G401.6 (cell line): Measurements from ENCODE around the gene SPATA12.
A peak's percentile ranks its signal among the peaks of the same experiment; 100 is the strongest.

Experiments used
- FAIRE-seq: peaks from 2 replicates; lab custom pipeline; 2012; peaks lifted over from hg19 to GRCh38; lab: Jason Lieb, UNC

Gene SPATA12

GRCh38 chr3:57085211-57085610, 24.7 kb downstream of the SPATA12 start:
- no peak for FAIRE-seq

- no peak for FAIRE-seq
Observed at GRCh38 chr3:57086201-57086600, 25.7 kb downstream of the SPATA12 start.

DNA sequence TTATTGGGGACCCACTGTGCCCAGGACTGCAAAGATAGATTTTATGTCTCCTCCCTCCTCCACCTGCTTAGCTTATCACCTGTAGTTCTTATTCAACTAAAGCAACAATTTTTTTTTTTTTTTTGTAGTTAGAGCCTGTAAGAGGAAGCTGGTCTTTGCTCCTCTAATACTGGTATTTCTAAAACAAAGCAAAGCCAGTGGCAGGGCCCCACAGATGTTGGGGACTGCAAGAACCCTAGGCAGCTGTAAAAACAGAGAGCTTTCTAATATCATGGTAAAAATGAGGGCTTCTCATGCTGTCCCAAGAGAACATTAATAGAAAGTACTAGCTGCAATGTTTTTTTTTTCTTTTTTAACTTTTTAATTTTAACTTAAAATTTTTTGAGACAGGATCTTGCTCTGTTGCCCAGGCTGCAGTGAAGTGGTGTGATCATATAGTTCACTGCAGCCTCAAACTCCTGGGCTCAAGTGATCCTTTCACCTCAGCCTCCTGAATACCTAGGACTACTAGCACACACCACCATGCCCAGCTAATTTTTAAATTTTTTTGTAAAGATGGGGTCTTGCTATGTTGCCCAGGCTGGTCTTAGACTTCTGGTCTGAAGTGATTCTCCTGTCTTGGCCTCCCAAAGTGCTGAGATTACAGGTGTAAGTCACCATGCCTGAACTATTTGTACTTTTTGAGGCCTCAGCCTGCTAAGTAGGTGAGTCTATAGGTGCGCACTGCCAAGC, 27.1 kb downstream of the SPATA12 start:
- no peak for FAIRE-seq

DNA sequence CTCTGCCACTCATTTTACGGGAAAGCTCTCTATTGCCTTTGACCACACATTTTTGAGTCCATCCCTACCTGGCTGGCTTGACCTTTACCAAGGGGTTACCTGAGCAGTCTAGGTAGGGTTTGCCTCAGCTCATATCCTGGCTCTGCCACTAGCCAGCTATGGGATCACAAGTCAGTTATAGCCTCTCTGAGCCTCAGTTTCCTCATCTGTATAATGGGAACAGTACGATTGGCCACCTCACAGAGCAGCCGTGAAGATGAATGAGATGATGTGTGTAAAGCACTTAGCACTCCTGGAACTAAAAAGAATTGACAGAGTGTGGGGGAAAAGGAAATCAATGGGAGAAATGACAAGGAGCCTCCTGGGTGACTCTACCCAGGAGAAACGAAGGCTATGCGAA, 28.0 kb downstream of the SPATA12 start:
- no peak for FAIRE-seq

DNA sequence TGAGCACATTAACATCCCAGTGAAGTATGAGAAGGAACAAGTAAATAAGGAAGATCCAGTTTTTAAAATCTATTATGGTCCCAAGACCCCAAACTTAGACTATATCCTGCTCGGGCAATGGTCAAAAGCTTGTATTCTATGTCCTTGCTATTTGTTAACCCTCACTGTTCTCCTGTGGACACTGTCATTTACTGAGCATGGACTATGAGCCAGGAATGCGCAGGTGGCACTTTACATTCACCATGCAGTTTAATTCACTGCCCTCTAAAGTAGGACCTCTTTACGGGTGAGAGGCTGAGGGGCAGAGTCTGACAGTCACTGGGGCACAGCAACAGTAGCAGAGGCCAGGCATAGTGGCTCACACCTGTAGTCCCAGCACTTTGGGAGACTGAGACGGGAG, 28.6 kb downstream of the SPATA12 start:
- no peak for FAIRE-seq

GRCh38 chr3:57091521-57092273, 31.2 kb downstream of the SPATA12 start:
- FAIRE-seq, result no peak

DNA sequence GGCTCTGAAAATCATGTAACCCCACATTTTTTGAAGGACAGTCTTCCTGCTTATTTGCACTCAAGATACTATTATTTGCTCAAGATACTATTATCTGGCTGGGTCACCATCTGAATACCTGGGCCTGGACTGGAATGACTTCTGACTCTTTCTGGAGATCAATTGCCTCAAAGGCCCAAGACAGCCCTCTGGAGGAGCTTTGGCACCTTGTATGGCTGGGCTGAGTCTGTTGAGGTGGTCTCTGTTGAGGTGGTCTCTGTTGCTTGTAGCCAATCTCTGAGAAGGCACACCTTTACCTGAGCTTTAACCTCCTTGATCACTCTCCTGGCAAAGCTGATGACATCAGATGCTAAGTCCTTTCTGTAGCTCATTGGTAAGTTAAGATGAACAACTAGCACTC, 33.0 kb downstream of the SPATA12 start:
- no peak for FAIRE-seq

GRCh38 chr3:57093971-57094535, 33.6 kb downstream of the SPATA12 start:
- no peak for FAIRE-seq

DNA sequence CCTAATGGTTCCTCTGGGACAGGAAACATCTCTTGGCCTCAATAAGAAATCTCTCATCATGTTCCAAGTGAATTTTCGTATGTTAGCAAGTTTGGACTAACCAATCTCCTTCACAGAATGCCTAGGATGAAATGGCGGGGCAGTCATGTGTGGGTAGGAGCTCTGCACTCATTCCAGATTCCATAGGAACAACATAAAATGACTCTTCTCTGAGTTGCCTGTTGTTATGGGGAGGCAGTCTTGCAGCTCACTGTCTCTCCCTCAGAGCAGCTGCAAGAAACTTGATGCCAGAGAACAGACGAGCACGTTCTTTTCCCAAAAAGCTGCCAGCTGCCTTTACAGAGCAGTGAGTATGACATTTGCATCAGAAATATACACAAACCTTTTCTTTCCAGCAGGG, 34.1 kb downstream of the SPATA12 start:
- FAIRE-seq, result no peak

DNA sequence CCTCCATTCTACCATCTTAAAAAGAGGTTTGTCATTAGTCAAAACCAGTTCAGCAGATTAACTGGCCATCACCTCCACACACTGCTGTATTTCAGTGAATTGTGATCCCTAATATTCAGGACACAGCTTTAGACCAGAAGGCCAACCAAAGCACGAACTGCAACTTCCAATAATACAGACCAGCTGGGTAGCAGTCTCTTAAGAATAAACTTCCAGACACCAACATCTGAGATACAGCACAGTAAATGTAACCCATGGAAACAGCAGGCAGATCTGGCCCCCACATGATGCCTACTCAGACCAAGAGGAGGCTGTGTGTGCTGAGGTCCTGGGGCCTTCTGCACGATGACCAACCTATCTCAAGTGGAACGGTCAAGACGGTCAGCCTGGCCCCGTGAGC, 34.9 kb downstream of the SPATA12 start:
- no peak for FAIRE-seq

DNA sequence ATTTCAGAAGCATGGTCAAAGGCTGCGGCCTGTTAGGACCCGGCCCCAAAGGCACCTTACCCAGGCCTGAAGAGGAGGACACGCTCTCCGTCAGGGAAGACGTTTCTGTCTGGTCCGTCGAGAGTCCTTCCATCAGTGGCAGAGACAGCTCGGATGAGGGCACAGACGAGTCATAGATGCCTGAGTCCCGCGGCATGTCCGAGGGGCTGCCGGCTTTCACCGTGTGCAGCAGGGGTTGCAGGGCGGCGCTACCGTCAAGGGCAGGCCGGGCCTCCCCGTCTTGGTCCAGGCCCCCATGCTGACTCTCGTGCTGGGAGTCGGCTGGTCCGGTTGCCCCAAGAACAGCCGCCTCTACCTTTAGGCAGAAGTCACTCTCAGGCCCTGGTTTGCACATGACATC, 37.1 kb downstream of the SPATA12 start:
- FAIRE-seq, result no peak

GRCh38 chr3:57098418-57099310, 38.2 kb downstream of the SPATA12 start:
- no peak for FAIRE-seq

GRCh38 chr3:57100046-57100695, 39.7 kb downstream of the SPATA12 start:
- peak; percentile 98 for FAIRE-seq

DNA sequence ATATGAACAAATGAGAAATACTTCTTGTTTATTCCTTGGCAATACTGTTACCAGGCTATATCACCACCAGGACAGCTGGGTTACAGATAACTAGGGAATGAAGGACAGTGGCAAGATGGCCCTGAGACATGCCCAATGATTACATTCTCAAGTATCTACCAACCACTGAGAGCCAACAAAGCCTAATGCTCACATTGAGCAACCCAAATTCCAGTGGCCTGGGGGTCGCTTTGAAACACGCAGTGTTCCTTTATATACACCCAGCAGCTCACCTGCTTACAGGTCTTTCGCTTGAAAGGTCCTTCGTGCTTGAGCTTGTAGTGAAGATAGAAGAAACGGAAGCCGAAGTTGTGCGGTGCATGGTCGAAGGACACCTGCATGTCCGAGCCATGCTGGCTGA, 45.1 kb downstream of the SPATA12 start:
- no peak for FAIRE-seq

GRCh38 chr3:57108684-57109083, 48.2 kb downstream of the SPATA12 start:
- no peak for FAIRE-seq

DNA sequence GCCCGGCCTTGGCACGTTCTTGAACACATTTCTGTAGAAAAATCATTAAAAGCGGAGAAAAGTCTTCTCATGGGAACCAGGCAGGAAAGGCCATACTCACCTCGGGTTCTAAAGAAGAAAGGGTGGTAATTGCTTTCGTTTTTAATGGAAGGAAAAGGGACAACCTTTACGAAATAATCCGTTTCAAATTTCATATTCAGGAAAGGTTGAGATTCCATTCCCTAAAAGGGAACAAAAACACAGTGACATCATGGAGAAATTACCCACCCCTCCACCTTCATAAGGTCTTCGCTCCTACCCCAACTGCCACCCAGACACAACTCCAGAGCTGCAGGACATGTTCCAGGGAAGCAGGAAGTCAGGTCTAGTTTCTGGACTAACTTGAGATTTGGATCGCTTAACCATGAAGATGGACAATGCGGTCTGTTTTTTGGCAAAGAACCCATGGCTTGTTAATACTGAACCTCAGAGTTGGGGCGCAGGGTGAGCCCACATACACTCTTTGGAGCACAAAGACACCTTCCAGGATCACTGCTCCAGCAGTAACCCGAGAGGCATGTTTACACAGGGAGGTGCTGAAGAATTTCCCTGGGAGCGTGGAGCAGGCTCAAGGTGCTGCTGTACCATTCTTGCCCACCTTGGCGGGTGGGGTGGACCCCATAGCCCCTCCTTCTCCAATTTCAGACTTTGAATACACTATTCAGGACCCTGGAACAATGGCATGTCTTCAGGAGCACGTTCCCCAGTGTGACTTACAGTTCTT, 49.2 kb downstream of the SPATA12 start:
- FAIRE-seq, result peak; percentile 91

DNA sequence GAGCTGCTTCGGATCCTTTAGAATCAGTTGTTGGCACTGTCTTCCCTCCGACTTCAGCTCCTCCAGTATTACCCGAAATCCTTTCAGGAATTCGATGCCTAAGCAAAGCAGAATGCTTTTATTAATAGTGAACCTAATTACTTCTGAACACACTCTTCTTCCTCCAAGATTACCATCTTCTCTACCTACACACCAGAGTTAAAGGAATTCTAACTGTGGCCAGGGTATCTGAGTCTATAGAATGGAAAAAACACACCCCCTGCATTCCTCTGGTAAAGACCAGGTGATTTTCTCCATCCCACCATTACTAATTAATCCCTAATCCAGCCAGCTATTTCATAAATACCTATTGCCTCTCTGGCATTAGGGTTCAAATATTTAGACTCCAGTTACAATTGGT, 49.8 kb downstream of the SPATA12 start:
- FAIRE-seq, result peak; percentile 100

DNA sequence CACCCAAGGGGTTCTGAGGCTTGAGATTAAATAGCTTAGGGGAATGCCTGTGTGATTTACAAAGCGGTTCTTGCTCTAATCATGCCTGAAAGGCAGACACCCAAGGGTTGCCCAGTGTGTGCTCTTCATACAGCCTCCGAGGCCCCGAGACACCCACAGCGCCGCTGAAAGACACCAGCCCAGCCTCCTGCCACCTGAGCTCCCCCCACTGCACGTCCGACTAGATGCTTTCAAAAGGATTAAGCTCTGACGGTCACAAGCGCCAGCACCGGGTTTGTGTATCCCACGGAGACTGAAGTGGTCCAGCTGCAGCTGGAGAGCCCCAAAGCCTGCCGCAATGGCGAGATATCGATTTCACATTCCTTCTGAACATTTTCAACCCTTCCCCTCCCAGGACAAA, 50.3 kb downstream of the SPATA12 start:
- no peak for FAIRE-seq

GRCh38 chr3:57112206-57112605, 51.7 kb downstream of the SPATA12 start:
- FAIRE-seq, result no peak

GRCh38 chr3:57116501-57116900, 56.0 kb downstream of the SPATA12 start:
- FAIRE-seq, result no peak

DNA sequence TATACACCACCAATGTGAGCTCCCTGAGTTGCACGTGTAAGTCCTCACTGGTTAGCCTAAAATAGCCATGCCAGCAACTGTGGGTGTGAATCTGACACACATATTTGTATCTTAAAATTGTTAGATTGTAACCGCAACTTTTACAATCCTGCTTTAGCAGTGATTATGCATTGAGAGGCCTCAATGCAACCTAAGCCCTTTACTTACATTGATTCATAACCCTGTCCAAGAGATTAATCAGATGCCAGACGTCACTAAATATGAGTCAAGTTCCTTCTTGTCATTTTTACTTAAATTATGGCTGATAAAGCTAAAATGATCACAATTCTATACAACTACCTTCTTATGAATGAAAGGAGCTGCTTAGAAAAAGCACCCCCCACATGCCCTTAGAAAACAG, 57.8 kb downstream of the SPATA12 start:
- peak; percentile 33 for FAIRE-seq
